Transverse colon (tissue), 4 donors: Measurements from ENCODE around the gene CRABP1.

Source experiments
- CTCF ChIP-seq, 5 experiments: fragments of 200-600 bp in 3 of 5; fragments of 450-650 bp in 2 of 5; sonication (generic) in 3 of 5; IDR thresholded peaks; 1 replicate in 2 of 5; 2 replicates in 3 of 5; pipeline ENCODE4 v1.5.1; 2016 to 2017; ENCODE audit warnings: antibody characterized with exemption in 5 of 5, inconsistent platforms in 3 of 5, mild to moderate bottlenecking in 2 of 5, moderate library complexity in 1 of 5
- EP300 ChIP-seq: sonication (generic); formaldehyde crosslinking; IDR thresholded peaks from one replicate; pipeline ENCODE4 v1.6.1; 2017; ENCODE audit warnings: antibody characterized with exemption, low read depth
- POLR2A ChIP-seq: fragments of 450-650 bp; IDR thresholded peaks from one replicate; pipeline ENCODE4 v1.6.1; 2016; ENCODE audit warnings: antibody characterized with exemption, mild to moderate bottlenecking, moderate library complexity
- POLR2AphosphoS5 ChIP-seq, 3 donors: sonication (generic); formaldehyde crosslinking; IDR thresholded peaks; one replicate each; pipeline ENCODE4 v1.6.1; 2016; ENCODE audit warnings: antibody characterized with exemption in 3 of 3

GRCh38 chr15:78319588-78319987 lies 20.6 kb upstream of the CRABP1 start:
- TF ChIP-seq CTCF (IDR thresholded peaks at IDR 0.05) (no peak), POLR2A (no peak), POLR2AphosphoS5 (IDR thresholded peaks at IDR 0.05) (no peak), EP300 (no peak)
